Naive thymus-derived CD8-positive, alpha-beta T cell (primary cell): ENCODE measurements around the gene SBF2. TPM values are rescaled to one million over a fixed set of nuclear protein-coding genes. Genes with fewer than 3 reads are reported as not detected.

Experiments used
- ATAC-seq, 2 donors: fragments of 150-1000 bp; cut with Tn5 transposase in 1 of 2; sonication (Bioruptor Pico), chemical (Tn5 transposase) in 1 of 2; 1 replicate in 1 of 2; 2 replicates in 1 of 2; pipeline ENCODE4 v1.10.0; 2021; ENCODE audit warnings: mild to moderate bottlenecking in 2 of 2, moderate library complexity in 2 of 2
- POLR2A ChIA-PET: fragments of 350-600 bp; sonication (Branson Sonifier 250); formaldehyde crosslinking; loops from one replicate; lab custom pipeline; 2021; ENCODE audit warnings: antibody characterized with exemption; lab: Charles Lee
- DNase-seq, 10 donors: peaks; one replicate each; pipeline versions ENCODE4 v3.0.0 to v3.0.0-alpha.2; 2020 to 2022
- H3K27ac Mint-ChIP-seq, 10 donors: one replicate each; pipeline ENCODE4 v1.8.0; 2020 to 2022; ENCODE audit warnings: mild to moderate bottlenecking in 10 of 10, mixed read lengths in 10 of 10, moderate library complexity in 4 of 10, inconsistent platforms in 1 of 10
- H3K27me3 Mint-ChIP-seq, 5 donors: one replicate each; pipeline ENCODE4 v1.8.0; 2021 to 2022; ENCODE audit warnings: mixed read lengths in 5 of 5
- H3K36me3 Mint-ChIP-seq, 3 donors: one replicate each; pipeline ENCODE4 v1.8.0; 2020 to 2022; ENCODE audit warnings: mixed read lengths in 3 of 3, mild to moderate bottlenecking in 2 of 3, inconsistent platforms in 1 of 3
- H3K4me1 Mint-ChIP-seq, 4 donors: one replicate each; pipeline ENCODE4 v1.8.0; 2021 to 2022; ENCODE audit warnings: mixed read lengths in 4 of 4
- H3K4me3 Mint-ChIP-seq, 10 donors: one replicate each; pipeline ENCODE4 v1.8.0; 2020 to 2022; ENCODE audit warnings: mild to moderate bottlenecking in 10 of 10, mixed read lengths in 10 of 10, moderate library complexity in 6 of 10, inconsistent platforms in 1 of 10
- H3K9me3 Mint-ChIP-seq, 9 donors: one replicate each; pipeline ENCODE4 v1.8.0; 2020 to 2022; ENCODE audit warnings: mixed read lengths in 9 of 9, mild to moderate bottlenecking in 3 of 9, inconsistent platforms in 1 of 9, moderate library complexity in 1 of 9
- polyA plus RNA-seq, 3 donors: library from polyadenylated mRNA; unstranded; fragments of 300-500 nt; fragmentation: Illumina TruSeq; gene quantifications; one replicate each; pipeline ENCODE4 v1.2.3, GENCODE V29; 2021
- total RNA-seq, 8 experiments: library from RNA in 2 of 8; stranded (reverse) in 2 of 8; gene quantifications; one replicate each; pipeline ENCODE4 v1.2.3 and lab custom pipeline; 2021 to 2026

The SBF2 gene
- total and polyA plus RNA-seq, 5 experiments from 2014 or later: 2.0 to 14.6 (median 4.9) TPM

- no peak overlapping the region for H3K27ac Mint-ChIP-seq
- no peaks in the 10 kb centered on the region for H3K9me3 Mint-ChIP-seq
- POLR2A ChIA-PET: no interaction called here
- H3K27me3 Mint-ChIP-seq: no peaks in the 10 kb centered on the region
- ATAC-seq: no peak
- H3K36me3 Mint-ChIP-seq: peaks cover 0 to 2% (median 2%) of the 10 kb centered on the region in 3 donors
- no peak for DNase-seq
- H3K4me1 Mint-ChIP-seq: peaks cover 9 to 37% (median 21%) of the 10 kb centered on the region in 4 donors
- no peak overlapping the region for H3K4me3 Mint-ChIP-seq
Observed at GRCh38 chr11:10288881-10289764, 4.9 kb downstream of the SBF2 start.

GRCh38 chr11:10287766-10288715 is 6.0 kb downstream of the SBF2 start:
- ATAC-seq: no peak
- Mint-ChIP-seq H3K27me3 (no peaks in the 10 kb centered on the region), H3K4me3 (no peak overlapping the region), H3K36me3 (peaks cover 0 to 2% (median 2%) of the 10 kb centered on the region in 3 donors), H3K4me1 (peaks cover 9 to 33% (median 20%) of the 10 kb centered on the region in 4 donors), H3K27ac (no peak overlapping the region), H3K9me3 (no peaks in the 10 kb centered on the region)
- DNase-seq: no peak
- POLR2A ChIA-PET: interaction anchor here (1.2 kb wide), 1 partner anchor 15 kb away, joined by 3 read pairs; no protein-coding TSS in a partner anchor

- H3K27me3 Mint-ChIP-seq: no peaks in the 10 kb centered on the region
- ATAC-seq (no peak), DNase-seq (no peak)
- H3K4me3 Mint-ChIP-seq: no peak overlapping the region
- peaks cover 7 to 26% (median 15%) of the 10 kb centered on the region in 4 donors for H3K4me1 Mint-ChIP-seq
- H3K27ac Mint-ChIP-seq: no peak overlapping the region
- H3K9me3 Mint-ChIP-seq: no peaks in the 10 kb centered on the region
- POLR2A ChIA-PET: interaction anchor here (1.2 kb wide), 1 partner anchor 16 kb away, joined by 3 read pairs; no protein-coding TSS in a partner anchor
- peaks cover 0 to 2% (median 2%) of the 10 kb centered on the region in 3 donors for H3K36me3 Mint-ChIP-seq
Observed at GRCh38 chr11:10287140-10287539, 6.9 kb downstream of the SBF2 start.

- Mint-ChIP-seq H3K27me3 (no peaks in the 10 kb centered on the region), H3K4me1 (peaks cover 0 to 12% (median 9%) of the 10 kb centered on the region in 4 donors), H3K9me3 (no peaks in the 10 kb centered on the region), H3K36me3 (peaks cover 0 to 2% (median 2%) of the 10 kb centered on the region in 3 donors), H3K27ac (no peak overlapping the region), H3K4me3 (no peak overlapping the region)
- POLR2A ChIA-PET: no interaction called here
- no peak for ATAC-seq
- no peak for DNase-seq
Observed at GRCh38 chr11:10285148-10285802, 8.7 kb downstream of the SBF2 start.

GRCh38 chr11:10283991-10284390 is 10.0 kb downstream of the SBF2 start:
- DNase-seq (no peak), ATAC-seq (no peak)
- H3K4me1 Mint-ChIP-seq: peaks cover 0 to 10% (median 7%) of the 10 kb centered on the region in 4 donors
- peaks cover 0 to 2% (median 2%) of the 10 kb centered on the region in 3 donors for H3K36me3 Mint-ChIP-seq
- H3K9me3 Mint-ChIP-seq: no peaks in the 10 kb centered on the region
- no peaks in the 10 kb centered on the region for H3K27me3 Mint-ChIP-seq
- POLR2A ChIA-PET: interaction anchor here (0.6 kb wide), 1 partner anchor 525 kb away, joined by 3 read pairs; no protein-coding TSS in a partner anchor
- H3K4me3 Mint-ChIP-seq: no peak overlapping the region
- H3K27ac Mint-ChIP-seq: no peak overlapping the region

- no peak for DNase-seq
- POLR2A ChIA-PET: interaction anchor here (1.5 kb wide), 1 partner anchor 23 kb away, joined by 3 read pairs; the partner anchor contains the start of gene ADM
- Mint-ChIP-seq H3K27ac (no peak overlapping the region), H3K4me3 (no peak overlapping the region), H3K4me1 (peaks cover 0 to 8% (median 6%) of the 10 kb centered on the region in 4 donors), H3K27me3 (no peaks in the 10 kb centered on the region), H3K36me3 (peaks cover 0 to 2% (median 2%) of the 10 kb centered on the region in 3 donors), H3K9me3 (no peaks in the 10 kb centered on the region)
- no peak for ATAC-seq
Observed at GRCh38 chr11:10282117-10282516, 11.9 kb downstream of the SBF2 start.

GRCh38 chr11:10275714-10276113 is 18.3 kb downstream of the SBF2 start:
- POLR2A ChIA-PET: no interaction called here
- H3K27ac Mint-ChIP-seq: peak overlapping the region in 1 of 10 donors; percentile 35
- H3K4me1 Mint-ChIP-seq: peaks cover 0 to 9% (median 3%) of the 10 kb centered on the region in 4 donors
- no peak for ATAC-seq
- no peaks in the 10 kb centered on the region for H3K9me3 Mint-ChIP-seq
- H3K36me3 Mint-ChIP-seq: no peaks in the 10 kb centered on the region
- no peaks in the 10 kb centered on the region for H3K27me3 Mint-ChIP-seq
- no peak overlapping the region for H3K4me3 Mint-ChIP-seq
- DNase-seq: no peak

- H3K4me3 Mint-ChIP-seq: no peak overlapping the region
- POLR2A ChIA-PET: no interaction called here
- DNase-seq: no peak
- H3K27me3 Mint-ChIP-seq: no peaks in the 10 kb centered on the region
- H3K36me3 Mint-ChIP-seq: no peaks in the 10 kb centered on the region
- H3K27ac Mint-ChIP-seq: no peak overlapping the region
- H3K9me3 Mint-ChIP-seq: no peaks in the 10 kb centered on the region
- no peak for ATAC-seq
- peaks cover 0 to 9% (median 2%) of the 10 kb centered on the region in 4 donors for H3K4me1 Mint-ChIP-seq
Observed at GRCh38 chr11:10274726-10275125, 19.3 kb downstream of the SBF2 start.

GRCh38 chr11:10273738-10274137 is 20.3 kb downstream of the SBF2 start:
- H3K36me3 Mint-ChIP-seq: peaks cover 0 to 4% (median 0%) of the 10 kb centered on the region in 3 donors
- POLR2A ChIA-PET: no interaction called here
- no peak for DNase-seq
- H3K27ac Mint-ChIP-seq: peak overlapping the region in 2 of 10 donors; percentile 2 to 20
- peaks cover 0 to 9% (median 2%) of the 10 kb centered on the region in 4 donors for H3K4me1 Mint-ChIP-seq
- H3K27me3 Mint-ChIP-seq: no peaks in the 10 kb centered on the region
- H3K9me3 Mint-ChIP-seq: no peaks in the 10 kb centered on the region
- H3K4me3 Mint-ChIP-seq: no peak overlapping the region
- ATAC-seq: no peak

DNA sequence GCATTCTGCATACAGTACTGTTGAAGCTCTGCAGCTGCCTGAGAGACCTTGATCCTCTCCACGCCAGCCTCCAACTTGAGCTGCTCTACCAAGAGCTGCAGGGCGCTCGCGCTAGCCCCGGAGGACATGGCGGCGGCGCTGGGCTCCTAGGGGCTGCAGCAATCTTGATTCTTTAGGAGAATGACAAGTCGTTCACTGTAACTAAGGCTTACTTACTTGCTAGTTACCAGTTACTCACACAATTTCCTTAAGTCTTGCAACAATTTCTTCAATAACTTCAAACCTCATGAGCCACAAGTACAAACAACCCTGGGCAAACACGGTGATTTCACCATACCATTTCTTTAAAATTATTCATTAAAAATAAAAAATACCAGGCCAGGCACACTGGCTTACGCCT is 21.9 kb downstream of the SBF2 start:
- POLR2A ChIA-PET: no interaction called here
- DNase-seq (no peak), ATAC-seq (peak; percentile 53 to 79)
- Mint-ChIP-seq H3K27ac (no peak overlapping the region), H3K9me3 (no peaks in the 10 kb centered on the region), H3K27me3 (no peaks in the 10 kb centered on the region), H3K36me3 (peaks cover 0 to 4% (median 0%) of the 10 kb centered on the region in 3 donors), H3K4me3 (no peak overlapping the region), H3K4me1 (peaks cover 0 to 9% (median 2%) of the 10 kb centered on the region in 4 donors)

DNA sequence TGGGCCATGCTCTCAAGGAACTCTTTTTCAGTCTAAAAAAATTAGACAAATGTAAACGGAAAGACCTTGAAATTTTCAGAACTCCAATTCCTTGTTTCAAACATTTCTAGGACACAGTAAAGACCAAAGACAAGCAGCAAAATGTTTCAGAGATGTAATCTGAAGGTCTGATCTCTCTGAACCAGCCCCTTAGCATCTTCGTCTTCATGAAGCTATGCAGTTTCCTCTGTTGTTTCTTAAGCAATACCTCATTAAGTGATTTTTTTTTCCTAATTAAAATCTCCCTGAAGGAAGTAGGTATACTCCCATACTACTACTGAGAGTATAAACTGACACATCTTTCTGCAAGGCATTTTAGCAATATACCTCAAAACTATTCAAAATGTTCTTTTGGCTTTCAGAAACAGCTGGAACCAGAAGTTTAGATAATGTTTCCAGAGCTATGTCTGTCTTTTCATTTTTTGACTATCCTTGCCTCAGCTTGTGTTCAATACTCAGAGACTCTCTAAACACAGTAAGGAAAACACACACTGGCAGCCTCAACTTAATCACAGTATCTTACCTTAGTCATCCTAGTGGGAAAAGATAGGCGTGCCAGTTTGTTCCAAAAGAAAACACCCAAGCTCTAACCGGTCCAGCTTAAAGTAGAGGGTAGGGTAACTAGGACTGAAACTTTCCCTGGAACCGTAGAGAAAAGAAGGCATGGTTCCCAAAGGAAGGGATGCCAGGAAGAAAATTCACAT is 25.1 kb downstream of the SBF2 start:
- H3K27me3 Mint-ChIP-seq: peaks cover 0 to 1% (median 0%) of the 10 kb centered on the region in 5 donors
- peaks cover 0 to 1% (median 0%) of the 10 kb centered on the region in 9 donors for H3K9me3 Mint-ChIP-seq
- POLR2A ChIA-PET: no interaction called here
- no peak overlapping the region for H3K27ac Mint-ChIP-seq
- H3K4me3 Mint-ChIP-seq: no peak overlapping the region
- H3K36me3 Mint-ChIP-seq: peaks cover 6 to 7% (median 6%) of the 10 kb centered on the region in 3 donors
- DNase-seq (no peak), ATAC-seq (no peak)
- peaks cover 0 to 4% (median 0%) of the 10 kb centered on the region in 4 donors for H3K4me1 Mint-ChIP-seq
